Brain microvascular endothelial cell (primary cell): ENCODE measurements around the gene GRID1.

Experiments
- DNase-seq: peaks from one replicate; pipeline ENCODE4 v3.0.0-alpha.2; 2020
- H3K27ac ChIP-seq: fragments of 250-450 bp; sonication (Bioruptor Pico); 2 replicates; pipeline ENCODE4 v1.5.1; 2020; ENCODE audit warnings: mild to moderate bottlenecking, moderate library complexity
- H3K27me3 ChIP-seq: fragments of 250-450 bp; sonication (Bioruptor Pico); replicated peaks from 2 replicates; pipeline ENCODE4 v1.5.1; 2020; ENCODE audit warnings: mild to moderate bottlenecking
- H3K36me3 ChIP-seq: fragments of 250-450 bp; sonication (Bioruptor Pico); replicated peaks from 2 replicates; pipeline ENCODE4 v1.5.1; 2020; ENCODE audit warnings: mild to moderate bottlenecking
- H3K4me3 ChIP-seq: 2 replicates; pipeline ENCODE4 v1.5.1; 2011; ENCODE audit warnings: low read depth, mild to moderate bottlenecking, control low read depth, low read length, moderate library complexity
- in situ Hi-C: cut with HindIII; loops from 2 replicates; pipeline ENCODE4 v1.10.0; 2017; ENCODE audit warnings: low sequenced_read_pairs, low pct_ligation_motif_present
- TF ChIP-seq, protein P1 (sequence below): IDR thresholded peaks from 2 replicates; pipeline ENCODE4 v1.5.1; 2011; ENCODE audit warnings: low read depth, mild to moderate bottlenecking, moderate library complexity, low read length, control low read depth, inconsistent platforms; ENCODE audit errors: missing control alignments

The GRID1 gene

GRCh38 chr10:86070278-86070677 lies 296.3 kb downstream of the GRID1 start:
- Histone ChIP-seq H3K27ac (no peak overlapping the region), H3K4me3 (no peak overlapping the region), H3K27me3 (no peaks in the 10 kb centered on the region), H3K36me3 (no peaks in the 10 kb centered on the region)
- no peak for DNase-seq
- in situ Hi-C loops = no loop called here
- TF ChIP-seq, protein P1, sequence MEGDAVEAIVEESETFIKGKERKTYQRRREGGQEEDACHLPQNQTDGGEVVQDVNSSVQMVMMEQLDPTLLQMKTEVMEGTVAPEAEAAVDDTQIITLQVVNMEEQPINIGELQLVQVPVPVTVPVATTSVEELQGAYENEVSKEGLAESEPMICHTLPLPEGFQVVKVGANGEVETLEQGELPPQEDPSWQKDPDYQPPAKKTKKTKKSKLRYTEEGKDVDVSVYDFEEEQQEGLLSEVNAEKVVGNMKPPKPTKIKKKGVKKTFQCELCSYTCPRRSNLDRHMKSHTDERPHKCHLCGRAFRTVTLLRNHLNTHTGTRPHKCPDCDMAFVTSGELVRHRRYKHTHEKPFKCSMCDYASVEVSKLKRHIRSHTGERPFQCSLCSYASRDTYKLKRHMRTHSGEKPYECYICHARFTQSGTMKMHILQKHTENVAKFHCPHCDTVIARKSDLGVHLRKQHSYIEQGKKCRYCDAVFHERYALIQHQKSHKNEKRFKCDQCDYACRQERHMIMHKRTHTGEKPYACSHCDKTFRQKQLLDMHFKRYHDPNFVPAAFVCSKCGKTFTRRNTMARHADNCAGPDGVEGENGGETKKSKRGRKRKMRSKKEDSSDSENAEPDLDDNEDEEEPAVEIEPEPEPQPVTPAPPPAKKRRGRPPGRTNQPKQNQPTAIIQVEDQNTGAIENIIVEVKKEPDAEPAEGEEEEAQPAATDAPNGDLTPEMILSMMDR = no peak

- H3K36me3 ChIP-seq = no peaks in the 10 kb centered on the region
- TF ChIP-seq, protein P1 = no peak
- no peaks in the 10 kb centered on the region for H3K27me3 ChIP-seq
- DNase-seq = no peak
- no peak overlapping the region for H3K4me3 ChIP-seq
- H3K27ac ChIP-seq = no peak overlapping the region
- in situ Hi-C loops = no loop called here
Measured at GRCh38 chr10:86068231-86069054, 298.2 kb downstream of the GRID1 start.

DNA sequence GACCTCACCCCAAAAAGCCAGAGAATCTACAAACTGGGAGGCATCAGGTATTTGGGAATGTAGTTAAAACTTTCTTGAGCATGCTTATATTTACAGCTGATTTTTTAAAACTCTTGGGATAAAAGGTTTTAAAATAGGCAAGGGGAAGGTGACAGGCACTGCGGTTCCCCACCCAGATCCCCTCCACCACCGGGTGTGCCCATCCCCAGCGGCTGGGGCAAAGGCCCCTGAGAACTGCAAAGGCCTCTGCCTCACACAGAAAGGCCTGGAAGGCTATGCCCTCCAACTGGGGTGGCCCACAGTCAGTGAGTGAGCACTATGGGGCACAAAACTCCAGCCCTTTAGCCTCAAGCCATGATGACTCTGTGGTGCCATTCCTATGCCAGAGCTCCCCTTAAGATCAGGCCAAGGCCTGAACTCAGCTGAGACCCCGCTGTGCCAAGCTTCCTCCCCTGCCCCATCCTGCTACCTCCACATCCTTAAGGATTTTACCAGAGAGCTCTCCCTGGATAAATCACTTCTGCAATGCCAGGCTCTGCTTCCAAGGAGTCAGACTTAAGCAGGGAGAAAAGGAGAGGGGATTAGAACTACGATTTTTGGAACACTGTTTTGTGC lies 299.1 kb downstream of the GRID1 start:
- Histone ChIP-seq H3K36me3 (no peaks in the 10 kb centered on the region), H3K27ac (no peak overlapping the region), H3K27me3 (no peaks in the 10 kb centered on the region), H3K4me3 (no peak overlapping the region)
- DNase-seq = no peak
- TF ChIP-seq, protein P1 = no peak
- in situ Hi-C loops = no loop called here

DNA sequence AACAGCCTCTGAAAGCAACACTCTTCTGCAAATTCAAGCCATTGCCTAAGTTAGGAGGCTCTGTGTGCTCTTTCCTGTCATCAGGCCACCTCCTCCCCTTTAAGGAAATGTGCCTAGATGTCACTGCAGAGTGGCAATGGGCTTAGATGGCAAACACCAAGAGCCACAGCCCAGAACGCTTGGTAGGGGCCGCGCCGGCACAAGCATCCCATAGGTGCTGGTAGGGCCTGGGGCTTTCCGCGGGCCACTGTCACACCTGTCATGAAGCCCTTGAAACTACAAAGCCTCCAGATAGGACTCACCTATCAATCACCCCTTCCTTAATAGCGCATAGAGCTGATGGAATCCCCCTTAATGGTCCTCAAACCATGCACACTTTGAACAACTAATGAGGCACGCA lies 299.9 kb downstream of the GRID1 start:
- TF ChIP-seq, protein P1 = no peak
- H3K36me3 ChIP-seq = no peaks in the 10 kb centered on the region
- no peak overlapping the region for H3K4me3 ChIP-seq
- in situ Hi-C loops = no loop called here
- no peak overlapping the region for H3K27ac ChIP-seq
- no peaks in the 10 kb centered on the region for H3K27me3 ChIP-seq
- DNase-seq = no peak

- H3K27me3 ChIP-seq = no peaks in the 10 kb centered on the region
- TF ChIP-seq, protein P1 = no peak
- no peaks in the 10 kb centered on the region for H3K36me3 ChIP-seq
- DNase-seq = no peak
- in situ Hi-C loops = no loop called here
- no peak overlapping the region for H3K27ac ChIP-seq
- H3K4me3 ChIP-seq = no peak overlapping the region
Measured at GRCh38 chr10:86065711-86066251, 300.8 kb downstream of the GRID1 start.
